HepG2 (cell line): ENCODE results near the gene KIF6.

Experiments
- CHD2 ChIP-seq: IDR thresholded peaks from 2 replicates; pipeline ENCODE4 v1.6.1; 2011; ENCODE audit warnings: low read depth, low read length, improper control_type of control experiment
- CTCF ChIP-seq: sonication (generic); formaldehyde crosslinking; IDR thresholded peaks from 2 replicates; pipeline ENCODE4 v1.5.0; 2020; ENCODE audit warnings: mild to moderate bottlenecking, missing genetic modification reagents, moderate library complexity
- DNMT1 ChIP-seq: sonication (generic); formaldehyde crosslinking; IDR thresholded peaks from 2 replicates; pipeline ENCODE4 v1.5.1; 2020; ENCODE audit warnings: mild to moderate bottlenecking, missing genetic modification reagents
- EP300 ChIP-seq, 3 experiments: sonication (generic) in 1 of 3; formaldehyde crosslinking in 1 of 3; IDR thresholded peaks; 2 replicates each; pipeline versions ENCODE4 v1.5.1 to v1.6.1; 2011 to 2020; ENCODE audit warnings: low read depth in 2 of 3, low read length in 2 of 3, borderline replicate concordance in 1 of 3, improper control_type of control experiment in 1 of 3, mild to moderate bottlenecking in 1 of 3, missing genetic modification reagents in 1 of 3, moderate library complexity in 1 of 3
- MAZ ChIP-seq, 2 experiments: sonication (generic) in 1 of 2; formaldehyde crosslinking in 1 of 2; IDR thresholded peaks; 2 replicates each; pipeline versions ENCODE4 v1.5.0 to v1.6.1; 2012 to 2020; ENCODE audit warnings: low read depth in 2 of 2, mild to moderate bottlenecking in 2 of 2, borderline replicate concordance in 1 of 2, improper control_type of control experiment in 1 of 2, low read length in 1 of 2, missing genetic modification reagents in 1 of 2, moderate library complexity in 1 of 2
- MTF1 ChIP-seq: sonication (generic); formaldehyde crosslinking; IDR thresholded peaks from 2 replicates; pipeline ENCODE4 v1.5.0; 2020; ENCODE audit warnings: missing genetic modification reagents
- POLR2A ChIP-seq, 2 experiments: IDR thresholded peaks; 2 replicates each; pipeline ENCODE4 v1.6.1; 2011; ENCODE audit warnings: low read depth in 2 of 2, low read length in 2 of 2, mild to moderate bottlenecking in 1 of 2, moderate library complexity in 1 of 2; ENCODE audit not compliant: insufficient read depth in 1 of 2
- RELA ChIP-seq: sonication (generic); formaldehyde crosslinking; IDR thresholded peaks from 2 replicates; pipeline ENCODE4 v1.4.0; 2020; ENCODE audit warnings: missing genetic modification reagents
- TARDBP ChIP-seq: sonication (generic); formaldehyde crosslinking; IDR thresholded peaks from 2 replicates; pipeline ENCODE4 v1.8.0; 2022; ENCODE audit warnings: mild to moderate bottlenecking, missing genetic modification reagents
- ZNF326 ChIP-seq: sonication (generic); formaldehyde crosslinking; IDR thresholded peaks from 2 replicates; pipeline ENCODE4 v1.4.0; 2020; ENCODE audit warnings: missing genetic modification reagents, borderline replicate concordance
- ZNF749 ChIP-seq: sonication (generic); formaldehyde crosslinking; IDR thresholded peaks from 2 replicates; pipeline ENCODE4 v1.8.0; 2022; ENCODE audit warnings: mild to moderate bottlenecking, missing genetic modification reagents, moderate library complexity, borderline replicate concordance
- TF ChIP-seq, protein P1 (sequence below): sonication (generic); formaldehyde crosslinking; IDR thresholded peaks from 2 replicates; pipeline ENCODE4 v1.4.0; 2020; ENCODE audit warnings: missing genetic modification reagents

DNA sequence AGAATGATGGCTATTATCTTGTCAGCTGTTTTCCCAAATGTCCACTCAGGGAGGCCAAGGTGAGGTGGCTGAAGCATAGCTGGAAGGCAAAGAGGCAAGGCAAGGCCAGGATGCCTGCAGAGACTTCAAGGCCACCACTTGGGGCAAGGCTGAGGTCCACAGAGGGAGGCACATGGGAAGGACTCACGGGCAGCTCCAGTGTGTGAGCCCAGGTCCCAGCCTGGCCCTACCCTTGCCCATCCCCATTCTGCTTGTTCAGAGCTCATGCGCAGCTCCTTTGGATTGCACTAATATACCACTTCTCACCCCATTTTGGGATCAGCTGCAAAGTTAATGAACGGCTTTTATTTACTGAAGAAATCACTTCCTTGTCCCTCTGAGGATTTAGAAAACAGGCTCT, 291.6 kb downstream of the KIF6 start:
- TF ChIP-seq EP300 (IDR thresholded peaks at IDR 0.05; ENCODE audit: low read depth in 2 of 2, low read length in 2 of 2) (no peak), EP300 (CRISPR knock-in tag; IDR thresholded peaks at IDR 0.05; ENCODE audit: borderline replicate concordance) (no peak), MTF1 (CRISPR knock-in tag) (no peak), POLR2A (IDR thresholded peaks at IDR 0.05; ENCODE audit: insufficient read depth in 1 of 2, low read depth in 2 of 2, low read length in 2 of 2) (no peak), ZNF326 (no peak), CTCF (no peak), CHD2 (no peak), DNMT1 (CRISPR knock-in tag) (no peak), RELA (CRISPR knock-in tag) (no peak), TARDBP (CRISPR knock-in tag) (no peak), MAZ (IDR thresholded peaks at IDR 0.05; ENCODE audit: borderline replicate concordance, low read depth, low read length) (no peak), MAZ (CRISPR knock-in tag; IDR thresholded peaks at IDR 0.05; ENCODE audit: low read depth) (no peak), ZNF749 (no peak)
- TF ChIP-seq, protein P1, sequence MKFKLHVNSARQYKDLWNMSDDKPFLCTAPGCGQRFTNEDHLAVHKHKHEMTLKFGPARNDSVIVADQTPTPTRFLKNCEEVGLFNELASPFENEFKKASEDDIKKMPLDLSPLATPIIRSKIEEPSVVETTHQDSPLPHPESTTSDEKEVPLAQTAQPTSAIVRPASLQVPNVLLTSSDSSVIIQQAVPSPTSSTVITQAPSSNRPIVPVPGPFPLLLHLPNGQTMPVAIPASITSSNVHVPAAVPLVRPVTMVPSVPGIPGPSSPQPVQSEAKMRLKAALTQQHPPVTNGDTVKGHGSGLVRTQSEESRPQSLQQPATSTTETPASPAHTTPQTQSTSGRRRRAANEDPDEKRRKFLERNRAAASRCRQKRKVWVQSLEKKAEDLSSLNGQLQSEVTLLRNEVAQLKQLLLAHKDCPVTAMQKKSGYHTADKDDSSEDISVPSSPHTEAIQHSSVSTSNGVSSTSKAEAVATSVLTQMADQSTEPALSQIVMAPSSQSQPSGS (CRISPR knock-in tag), result no peak
